Right lobe of liver (tissue), 6 donors: ENCODE measurements around the gene HDAC9. TPM values are rescaled to one million over a fixed set of nuclear protein-coding genes. Genes with fewer than 3 reads are reported as not detected.

Experiments
- ATAC-seq, 4 donors: fragments of 200-7000 bp; cut with Tn5 transposase; one replicate each; pipeline ENCODE4 v1.9.1; 2020; ENCODE audit warnings: mild to moderate bottlenecking in 4 of 4, moderate library complexity in 4 of 4
- DNase-seq, 3 donors: peaks; one replicate each; pipeline ENCODE4 v3.0.0-alpha.2; 2020
- H3K27ac ChIP-seq, 3 donors: fragments of 200-600 bp; one replicate each; pipeline ENCODE4 v1.8.0; 2022
- H3K27me3 ChIP-seq, 2 donors: fragments of 200-600 bp; one replicate each; pipeline ENCODE4 v1.8.0; 2022
- H3K36me3 ChIP-seq, 4 donors: fragments of 200-600 bp; sonication (generic) in 1 of 4; one replicate each; pipeline versions ENCODE4 v1.5.1 to v1.8.0; 2017 to 2022; ENCODE audit warnings: control low read depth in 1 of 4
- H3K4me1 ChIP-seq, 4 donors: fragments of 200-600 bp; sonication (generic) in 1 of 4; one replicate each; pipeline versions ENCODE4 v1.5.1 to v1.8.0; 2017 to 2022; ENCODE audit warnings: control low read depth in 1 of 4
- H3K4me3 ChIP-seq, 3 donors: fragments of 200-600 bp; one replicate each; pipeline ENCODE4 v1.8.0; 2022
- H3K9me3 ChIP-seq, 4 donors: fragments of 200-600 bp; sonication (generic) in 1 of 4; one replicate each; pipeline versions ENCODE4 v1.5.1 to v1.8.0; 2017 to 2022; ENCODE audit warnings: control low read depth in 1 of 4
- CTCF ChIP-seq, 4 donors: fragments of 200-600 bp in 3 of 4; fragments of 450-650 bp in 1 of 4; IDR thresholded peaks; one replicate each; pipeline versions ENCODE4 v1.5.1 to v1.8.0; 2016 to 2022; ENCODE audit warnings: antibody characterized with exemption in 4 of 4, mild to moderate bottlenecking in 2 of 4
- POLR2A ChIP-seq: fragments of 450-650 bp; IDR thresholded peaks from one replicate; pipeline ENCODE4 v1.6.1; 2017; ENCODE audit warnings: antibody characterized with exemption, mild to moderate bottlenecking
- WGBS: methylation state at CpG from one replicate; pipeline ENCODE4 v1.1.6; 2018; ENCODE audit warnings: low coverage, low lambda C conversion rate; ENCODE audit not compliant: insufficient coverage; ENCODE audit errors: missing lambda C conversion rate; 5-methylcytosine and 5-hydroxymethylcytosine counted together
- intact Hi-C, 2 donors: fragments of 100-400 bp; cut with DNase I; formaldehyde crosslinking; loops; one replicate each; pipeline versions ENCODE4 v1.11.2 to v1.14.1; 2022
- total RNA-seq, 6 experiments: library from RNA; depleted of rRNA in 2 of 6; stranded (reverse); fragments of >200 nt in 2 of 6; fragmentation: NEBNext Ultra II Directional in 3 of 6; extraction: Animal tissue kit (Norgen Biotek cat#: 25700) in 3 of 6; gene quantifications; one replicate each; pipeline versions ENCODE4 v1.1.0 to v1.2.4, GENCODE V29; 2016 to 2023
- donor health status: DM: no; HTN: yes; CAD: no.
- donor health status: DM: no; HTN: no; CAD: no.
- donor health status: DM: no; HTN: no; CAD: no.
- donor health status: DM: no; HTN: yes; CAD: no.
- donor health status: DM: no; HTN: yes; CAD: no.

The HDAC9 gene
- total RNA-seq, 6 experiments from 2014 or later: 1.0 to 4.1 (median 2.5) TPM

GRCh38 chr7:18529239-18529638, 33.7 kb downstream of the HDAC9 start:
- no peaks in the 10 kb centered on the region for H3K4me1 ChIP-seq

GRCh38 chr7:18530224-18531179, 35.0 kb downstream of the HDAC9 start:
- intact Hi-C loops: no loop called here
- Histone ChIP-seq H3K27ac (no peak overlapping the region), H3K36me3 (no peaks in the 10 kb centered on the region), H3K27me3 (no peaks in the 10 kb centered on the region), H3K4me1 (no peaks in the 10 kb centered on the region), H3K4me3 (no peak overlapping the region), H3K9me3 (no peaks in the 10 kb centered on the region)
- TF ChIP-seq CTCF (IDR thresholded peaks at IDR 0.05) (no peak), POLR2A (no peak)
- ATAC-seq: no peak
- WGBS: 71% methylated on average over 5 of the region's 5 CpGs
- no peak for DNase-seq

More at GRCh38 chr7:18529239-18529638, 33.7 kb downstream of the HDAC9 start:
- Histone ChIP-seq H3K4me3 (no peak overlapping the region), H3K9me3 (no peaks in the 10 kb centered on the region), H3K27ac (no peak overlapping the region), H3K36me3 (no peaks in the 10 kb centered on the region), H3K27me3 (no peaks in the 10 kb centered on the region)
- ATAC-seq: no peak
- TF ChIP-seq POLR2A: no peak
- no peak for TF ChIP-seq CTCF (IDR thresholded peaks at IDR 0.05)
- no peak for DNase-seq
- WGBS: 39% methylated on average over 1 of the region's 1 CpG
- intact Hi-C loops: no loop called here

GRCh38 chr7:18531539-18531938, 36.0 kb downstream of the HDAC9 start:
- intact Hi-C loops: no loop called here
- ATAC-seq (no peak), DNase-seq (no peak)
- TF ChIP-seq CTCF (IDR thresholded peaks at IDR 0.05): no peak
- TF ChIP-seq POLR2A: no peak
- no peaks in the 10 kb centered on the region for H3K27me3 ChIP-seq
- H3K4me3 ChIP-seq: no peak overlapping the region
- no peak overlapping the region for H3K27ac ChIP-seq
- H3K36me3 ChIP-seq: no peaks in the 10 kb centered on the region
- 47% methylated on average over 3 of the region's 3 CpGs for WGBS
- no peaks in the 10 kb centered on the region for H3K9me3 ChIP-seq
- H3K4me1 ChIP-seq: no peaks in the 10 kb centered on the region

DNA sequence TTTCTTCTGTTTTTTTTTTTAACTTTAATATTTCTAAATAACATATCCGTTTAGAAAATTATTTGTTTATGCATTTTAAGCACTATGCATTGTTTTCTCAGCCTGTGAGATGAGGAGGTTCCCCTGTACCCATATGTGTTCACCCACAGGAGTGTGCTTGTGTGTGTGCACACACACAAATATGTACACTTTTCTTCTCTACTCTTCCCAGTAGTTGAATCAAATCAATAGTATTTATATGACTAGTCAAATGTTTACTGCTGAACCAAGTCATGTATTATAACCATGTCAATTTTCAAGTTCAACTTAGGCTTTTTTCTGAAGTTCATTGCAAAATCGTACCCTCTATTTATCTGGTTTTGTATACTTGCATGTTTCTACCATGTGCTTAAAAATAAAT, 37.3 kb downstream of the HDAC9 start:
- 45% methylated on average over 2 of the region's 2 CpGs for WGBS
- no peaks in the 10 kb centered on the region for H3K27me3 ChIP-seq
- no peak for DNase-seq
- no peak for TF ChIP-seq CTCF (IDR thresholded peaks at IDR 0.05)
- no peak for TF ChIP-seq POLR2A
- no peak overlapping the region for H3K27ac ChIP-seq
- no peaks in the 10 kb centered on the region for H3K36me3 ChIP-seq
- intact Hi-C loops: no loop called here
- H3K4me1 ChIP-seq: no peaks in the 10 kb centered on the region
- ATAC-seq: no peak
- H3K9me3 ChIP-seq: no peaks in the 10 kb centered on the region
- H3K4me3 ChIP-seq: no peak overlapping the region
